SU-DHL-6 (cell line): ENCODE measurements around the gene KDM3B.

ENCODE experiments used
- EZH2phosphoT487 ChIP-seq: fragments of 200-600 bp; sonication (generic), shearing (Covaris generic); conservative IDR thresholded peaks from 2 replicates; pipeline ENCODE4 v1.6.1; 2018; ENCODE audit warnings: mild to moderate bottlenecking, antibody characterized with exemption, low read length, moderate library complexity, mixed read lengths
- TF ChIP-seq, protein P1 (sequence below): fragments of 200-600 bp; sonication (generic); IDR thresholded peaks from one replicate; pipeline ENCODE4 v1.5.1; 2017; ENCODE audit warnings: antibody characterized with exemption, mild to moderate bottlenecking, low read length, moderate library complexity; ENCODE audit not compliant: insufficient read depth, poor library complexity, severe bottlenecking

DNA sequence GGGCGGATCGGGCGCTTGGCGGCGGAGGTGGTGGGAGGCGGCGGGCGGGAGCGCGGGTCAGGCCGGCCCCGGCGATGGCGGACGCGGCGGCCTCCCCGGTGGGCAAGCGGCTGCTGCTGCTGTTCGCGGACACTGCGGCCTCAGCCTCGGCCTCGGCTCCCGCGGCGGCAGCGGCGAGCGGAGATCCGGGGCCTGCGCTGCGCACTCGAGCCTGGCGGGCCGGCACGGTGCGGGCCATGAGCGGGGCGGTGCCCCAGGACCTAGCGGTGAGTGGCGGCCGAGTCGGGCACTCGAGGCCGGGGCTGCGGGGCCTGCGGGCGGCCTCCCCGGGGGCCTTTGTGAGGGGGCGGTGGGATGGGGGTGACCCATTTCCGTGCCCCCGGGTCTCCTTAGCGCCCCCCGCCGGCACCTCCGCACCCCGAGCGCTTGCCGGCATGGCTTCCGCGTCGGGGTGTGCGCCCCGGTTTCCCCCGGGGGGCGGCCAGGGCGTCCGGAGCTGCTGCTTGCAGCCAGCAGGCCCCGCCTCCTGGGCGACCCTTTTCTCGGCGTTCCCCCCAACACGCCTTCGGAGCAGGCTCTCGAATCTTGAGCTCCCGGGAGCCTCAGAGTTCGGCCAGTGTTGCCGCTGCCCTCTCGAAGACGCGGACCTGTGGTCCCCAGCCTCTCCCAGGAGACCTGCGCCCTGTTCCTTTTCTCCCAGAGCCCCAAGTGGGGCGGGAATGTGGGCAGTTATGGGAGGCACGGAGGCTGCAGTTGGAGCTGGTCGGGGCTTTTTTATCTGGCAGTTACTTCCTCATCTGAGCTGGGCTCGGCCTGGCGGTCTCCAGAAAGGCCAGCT, 456 bp downstream of the KDM3B start:
- TF ChIP-seq EZH2phosphoT487 = no peak
- TF ChIP-seq, protein P1, sequence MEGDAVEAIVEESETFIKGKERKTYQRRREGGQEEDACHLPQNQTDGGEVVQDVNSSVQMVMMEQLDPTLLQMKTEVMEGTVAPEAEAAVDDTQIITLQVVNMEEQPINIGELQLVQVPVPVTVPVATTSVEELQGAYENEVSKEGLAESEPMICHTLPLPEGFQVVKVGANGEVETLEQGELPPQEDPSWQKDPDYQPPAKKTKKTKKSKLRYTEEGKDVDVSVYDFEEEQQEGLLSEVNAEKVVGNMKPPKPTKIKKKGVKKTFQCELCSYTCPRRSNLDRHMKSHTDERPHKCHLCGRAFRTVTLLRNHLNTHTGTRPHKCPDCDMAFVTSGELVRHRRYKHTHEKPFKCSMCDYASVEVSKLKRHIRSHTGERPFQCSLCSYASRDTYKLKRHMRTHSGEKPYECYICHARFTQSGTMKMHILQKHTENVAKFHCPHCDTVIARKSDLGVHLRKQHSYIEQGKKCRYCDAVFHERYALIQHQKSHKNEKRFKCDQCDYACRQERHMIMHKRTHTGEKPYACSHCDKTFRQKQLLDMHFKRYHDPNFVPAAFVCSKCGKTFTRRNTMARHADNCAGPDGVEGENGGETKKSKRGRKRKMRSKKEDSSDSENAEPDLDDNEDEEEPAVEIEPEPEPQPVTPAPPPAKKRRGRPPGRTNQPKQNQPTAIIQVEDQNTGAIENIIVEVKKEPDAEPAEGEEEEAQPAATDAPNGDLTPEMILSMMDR = peak; percentile 46
